Testis (tissue), 3 donors: Measurements from ENCODE around the gene KLHL28. TPM values are rescaled to one million over a fixed set of nuclear protein-coding genes. Genes with fewer than 3 reads are reported as not detected.

Source experiments
- DNase-seq: peaks from one replicate; pipeline ENCODE4 v3.0.0-alpha.2; 2019
- H3K27ac ChIP-seq, 2 donors: fragments of 200-600 bp; sonication (generic); one replicate each; pipeline ENCODE4 v1.5.1; 2019
- H3K27me3 ChIP-seq: fragments of 200-600 bp; sonication (generic); one replicate; pipeline ENCODE4 v1.5.1; 2019
- H3K36me3 ChIP-seq: fragments of 200-600 bp; sonication (generic); one replicate; pipeline ENCODE4 v1.5.1; 2017; ENCODE audit warnings: low read depth; ENCODE audit errors: missing control alignments
- H3K4me1 ChIP-seq: fragments of 200-600 bp; sonication (generic); one replicate; pipeline ENCODE4 v1.5.1; 2019
- H3K4me3 ChIP-seq, 2 donors: fragments of 200-600 bp; sonication (generic); one replicate each; pipeline ENCODE4 v1.5.1; 2017 to 2019
- H3K9me3 ChIP-seq: fragments of 200-600 bp; sonication (generic); one replicate; pipeline ENCODE4 v1.5.1; 2017
- POLR2A ChIP-seq: fragments of 450-650 bp; IDR thresholded peaks from one replicate; pipeline ENCODE4 v1.6.1; 2017; ENCODE audit warnings: antibody characterized with exemption, mild to moderate bottlenecking, moderate library complexity
- WGBS, 2 donors: methylation state at CpG; one replicate each; pipeline ENCODE4 v1.1.5; 2018; 5-methylcytosine and 5-hydroxymethylcytosine counted together
- intact Hi-C: fragments of 100-400 bp; cut with DNase I; formaldehyde crosslinking; loops from one replicate; pipeline ENCODE4 v1.15.1; 2023; ENCODE audit warnings: low total_unique reads
- polyA plus RNA-seq: library from polyadenylated mRNA; stranded (reverse); fragments of 350-450 nt; fragmentation: Illumina TruSeq; extraction: RNeasy Lipid Tissue Mini Kit (QIAGEN cat#74804); gene quantifications from one replicate; pipeline ENCODE4 v1.2.3, GENCODE V29; 2014; ENCODE audit warnings: low read depth, low replicate concordance; ENCODE audit not compliant: insufficient read depth
- total RNA-seq, 2 donors: library from RNA; depleted of rRNA; stranded (reverse); fragments of >200 nt; gene quantifications; one replicate each; pipeline ENCODE4 v1.2.3, GENCODE V29; 2016
- TF ChIP-seq, protein P1 (sequence below), 3 experiments: fragments of 450-650 bp in 2 of 3; fragments of 200-600 bp in 1 of 3; sonication (generic) in 1 of 3; IDR thresholded peaks; one replicate each; pipeline ENCODE4 v1.5.1; 2016 to 2019; ENCODE audit warnings: antibody characterized with exemption in 3 of 3, mild to moderate bottlenecking in 2 of 3, moderate library complexity in 1 of 3

Gene KLHL28
- total and polyA plus RNA-seq, 3 donors from 2014 or later: 9.7 to 15.4 (median 11.4) TPM

DNA sequence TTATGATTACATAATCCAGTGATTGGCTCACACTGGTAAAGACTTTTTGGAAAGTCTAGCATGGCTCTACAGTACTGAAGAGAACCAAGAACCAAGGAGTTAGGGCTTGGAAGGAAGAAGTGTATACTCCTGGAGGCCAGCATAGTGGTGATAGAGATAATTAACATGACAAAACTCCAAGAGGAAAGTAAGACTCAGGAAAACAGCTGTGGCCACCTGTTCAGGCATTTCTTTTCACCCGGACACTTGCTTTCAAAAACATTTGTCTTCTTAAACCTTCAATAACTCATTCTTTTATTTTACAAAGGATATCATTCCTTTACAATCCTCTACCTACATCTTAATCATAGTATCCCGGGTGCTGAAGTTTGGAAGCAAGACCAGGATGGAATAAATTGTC is 50.9 kb downstream of the KLHL28 start:
- no peak for TF ChIP-seq POLR2A
- TF ChIP-seq, protein P1, sequence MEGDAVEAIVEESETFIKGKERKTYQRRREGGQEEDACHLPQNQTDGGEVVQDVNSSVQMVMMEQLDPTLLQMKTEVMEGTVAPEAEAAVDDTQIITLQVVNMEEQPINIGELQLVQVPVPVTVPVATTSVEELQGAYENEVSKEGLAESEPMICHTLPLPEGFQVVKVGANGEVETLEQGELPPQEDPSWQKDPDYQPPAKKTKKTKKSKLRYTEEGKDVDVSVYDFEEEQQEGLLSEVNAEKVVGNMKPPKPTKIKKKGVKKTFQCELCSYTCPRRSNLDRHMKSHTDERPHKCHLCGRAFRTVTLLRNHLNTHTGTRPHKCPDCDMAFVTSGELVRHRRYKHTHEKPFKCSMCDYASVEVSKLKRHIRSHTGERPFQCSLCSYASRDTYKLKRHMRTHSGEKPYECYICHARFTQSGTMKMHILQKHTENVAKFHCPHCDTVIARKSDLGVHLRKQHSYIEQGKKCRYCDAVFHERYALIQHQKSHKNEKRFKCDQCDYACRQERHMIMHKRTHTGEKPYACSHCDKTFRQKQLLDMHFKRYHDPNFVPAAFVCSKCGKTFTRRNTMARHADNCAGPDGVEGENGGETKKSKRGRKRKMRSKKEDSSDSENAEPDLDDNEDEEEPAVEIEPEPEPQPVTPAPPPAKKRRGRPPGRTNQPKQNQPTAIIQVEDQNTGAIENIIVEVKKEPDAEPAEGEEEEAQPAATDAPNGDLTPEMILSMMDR (IDR thresholded peaks at IDR 0.05): no peak
- Histone ChIP-seq H3K9me3 (no peaks in the 10 kb centered on the region), H3K4me1 (peaks cover 3% of the 10 kb centered on the region), H3K4me3 (no peak overlapping the region), H3K36me3 (no peaks in the 10 kb centered on the region), H3K27ac (no peak overlapping the region), H3K27me3 (no peaks in the 10 kb centered on the region)
- DNase-seq: no peak
- intact Hi-C loops: no loop called here
- 36 to 49% methylated on average over 2 of the region's 2 CpGs for WGBS, 2 donors

DNA sequence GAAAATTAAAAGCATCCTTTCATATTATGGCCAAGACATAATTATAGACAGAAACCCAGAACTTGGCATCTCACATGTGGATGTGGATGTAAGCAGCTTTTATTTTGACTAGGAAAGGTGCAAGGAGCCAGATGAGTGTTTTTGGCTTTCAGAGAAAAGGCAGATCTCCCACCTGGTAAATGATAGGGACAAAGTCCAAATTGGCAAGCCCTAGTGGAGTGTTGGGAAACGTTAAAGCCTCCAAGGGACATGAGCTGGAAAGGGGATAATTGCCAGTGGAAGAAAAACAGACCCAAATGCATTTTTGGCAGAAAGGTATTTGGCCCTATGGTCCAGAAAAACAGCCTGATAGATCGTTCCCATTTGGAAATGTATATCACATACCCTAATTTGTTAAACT is 60.1 kb downstream of the KLHL28 start:
- intact Hi-C loops: no loop called here
- DNase-seq: no peak

DNA sequence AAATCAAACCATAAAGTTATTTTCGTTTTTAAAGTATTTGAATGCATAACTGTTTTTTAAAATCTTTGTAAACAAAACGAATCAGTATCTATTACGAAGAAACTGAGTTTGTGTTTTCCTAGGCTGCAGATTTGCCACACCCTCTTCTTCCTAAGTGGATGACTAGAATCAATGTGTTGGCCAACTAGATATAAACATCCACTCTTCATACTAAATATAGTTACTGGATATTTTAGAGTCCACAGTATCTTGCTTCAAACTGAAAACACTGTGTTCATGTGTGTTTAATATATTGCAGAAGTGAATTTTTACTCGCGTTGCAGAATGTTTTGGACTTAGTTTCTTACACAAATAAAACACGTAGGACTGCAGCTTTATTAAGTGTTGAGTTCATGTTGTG is 63.2 kb downstream of the KLHL28 start:
- no peak for TF ChIP-seq POLR2A
- WGBS, 2 donors: 30 to 45% methylated on average over 6 of the region's 6 CpGs
- Histone ChIP-seq H3K27me3 (no peaks in the 10 kb centered on the region), H3K9me3 (no peaks in the 10 kb centered on the region), H3K27ac (peak overlapping the region in 1 of 2 donors; percentile 100), H3K4me1 (no peaks in the 10 kb centered on the region), H3K36me3 (no peaks in the 10 kb centered on the region), H3K4me3 (peak overlapping the region in 1 of 2 donors; percentile 96)
- intact Hi-C loops: loop anchor here (5.0 kb wide), 1 partner anchor 354 kb away; the partner anchor contains the start of gene MIS18BP1
- DNase-seq: no peak

More for the DNA sequence above, 60.1 kb downstream of the KLHL28 start:
- H3K9me3 ChIP-seq: no peaks in the 10 kb centered on the region
- H3K27ac ChIP-seq: no peak overlapping the region
- WGBS, 2 donors: 51 to 52% methylated on average over 2 of the region's 2 CpGs
- TF ChIP-seq POLR2A: no peak
- TF ChIP-seq, protein P1 (IDR thresholded peaks at IDR 0.05): no peak
- H3K27me3 ChIP-seq: no peaks in the 10 kb centered on the region
- no peaks in the 10 kb centered on the region for H3K4me1 ChIP-seq
- no peaks in the 10 kb centered on the region for H3K36me3 ChIP-seq
- H3K4me3 ChIP-seq: no peak overlapping the region

DNA sequence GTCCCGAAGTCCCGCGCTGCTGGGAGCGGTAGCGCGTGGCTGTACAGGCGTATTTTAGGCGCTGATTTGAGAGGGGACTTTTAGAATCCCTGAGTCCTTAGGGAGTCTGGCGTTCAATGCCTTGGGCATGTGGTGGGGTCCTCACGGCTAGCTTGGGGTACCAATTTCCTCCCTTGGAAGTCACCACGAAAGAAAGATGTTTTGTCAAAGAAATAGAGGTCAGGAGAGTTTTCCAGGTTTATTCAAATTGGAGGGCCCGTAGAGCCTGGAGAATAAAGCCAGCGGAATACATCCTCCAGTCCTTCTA is 63.9 kb downstream of the KLHL28 start:
- Histone ChIP-seq H3K27ac (peak overlapping the region; percentile 99 to 100), H3K27me3 (no peaks in the 10 kb centered on the region), H3K9me3 (no peaks in the 10 kb centered on the region), H3K4me3 (peak overlapping the region; percentile 96 to 97), H3K36me3 (no peaks in the 10 kb centered on the region), H3K4me1 (no peaks in the 10 kb centered on the region)
- intact Hi-C loops: loop anchor here (5.0 kb wide), 1 partner anchor 355 kb away; the partner anchor contains the start of gene MIS18BP1
- DNase-seq: no peak
- TF ChIP-seq, protein P1 (IDR thresholded peaks at IDR 0.05): no peak
- no peak for TF ChIP-seq POLR2A
- WGBS, 2 donors: 0 to 3% methylated on average over 5 to 13 of the region's 13 CpGs

DNA sequence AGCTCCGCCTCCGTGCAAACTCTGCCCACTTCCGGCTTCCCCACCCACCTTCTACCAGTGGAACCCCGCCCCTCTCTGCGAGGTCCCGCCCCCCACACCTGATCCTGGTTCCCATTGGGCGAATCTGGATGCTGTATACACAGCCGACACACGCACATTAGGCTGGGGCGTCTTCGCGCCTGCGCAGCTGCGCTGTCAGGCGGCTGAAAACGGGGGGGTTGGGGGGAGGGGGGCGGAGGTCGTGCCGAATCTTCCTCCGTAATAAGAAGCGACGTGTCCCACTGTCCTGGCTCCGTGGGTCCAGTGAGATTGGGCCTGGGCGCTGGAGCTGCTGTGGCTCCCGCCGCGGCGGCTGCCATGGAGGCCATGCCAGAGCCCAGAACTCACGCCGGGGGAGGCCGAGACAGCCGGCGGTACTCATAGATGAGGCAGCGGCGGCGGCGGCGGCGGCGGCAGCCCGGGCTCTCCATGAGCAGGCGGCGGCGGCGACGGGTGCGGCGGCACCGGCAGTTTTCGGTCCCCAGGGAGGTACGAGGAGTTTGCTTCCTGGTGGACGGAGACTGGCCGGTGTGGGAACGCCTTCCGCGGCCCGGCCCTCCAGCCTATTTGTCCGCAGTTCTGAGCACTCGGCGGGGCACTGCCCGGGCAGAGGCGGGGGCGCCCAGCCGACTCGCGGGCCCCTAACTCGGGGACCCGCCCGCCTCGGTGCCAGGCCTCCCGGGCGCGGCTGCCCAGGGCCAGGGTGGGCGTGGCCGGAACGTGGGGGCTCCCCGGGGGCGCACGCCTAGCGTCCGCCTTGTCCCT is 64.5 kb downstream of the KLHL28 start:
- H3K4me1 ChIP-seq: no peaks in the 10 kb centered on the region
- no peaks in the 10 kb centered on the region for H3K9me3 ChIP-seq
- 0% methylated on average over 6 to 65 of the region's 81 CpGs for WGBS, 2 donors
- no peaks in the 10 kb centered on the region for H3K27me3 ChIP-seq
- no peaks in the 10 kb centered on the region for H3K36me3 ChIP-seq
- TF ChIP-seq, protein P1 (IDR thresholded peaks at IDR 0.05): no peak
- no peak for TF ChIP-seq POLR2A
- H3K27ac ChIP-seq: peak overlapping the region; percentile 99 to 100
- DNase-seq: peak; percentile 100
- intact Hi-C loops: loop anchor here (5.0 kb wide), 1 partner anchor 355 kb away; the partner anchor contains the start of gene MIS18BP1
- H3K4me3 ChIP-seq: peak overlapping the region; percentile 96 to 97
